ENCODE results near the gene KRTAP9-2.
"Not testable (repeated sequence)": the region's sequence is repeated elsewhere in the genome, so short reads cannot be mapped to it uniquely, and the experiment has no call there.

The KRTAP9-2 gene

DNA sequence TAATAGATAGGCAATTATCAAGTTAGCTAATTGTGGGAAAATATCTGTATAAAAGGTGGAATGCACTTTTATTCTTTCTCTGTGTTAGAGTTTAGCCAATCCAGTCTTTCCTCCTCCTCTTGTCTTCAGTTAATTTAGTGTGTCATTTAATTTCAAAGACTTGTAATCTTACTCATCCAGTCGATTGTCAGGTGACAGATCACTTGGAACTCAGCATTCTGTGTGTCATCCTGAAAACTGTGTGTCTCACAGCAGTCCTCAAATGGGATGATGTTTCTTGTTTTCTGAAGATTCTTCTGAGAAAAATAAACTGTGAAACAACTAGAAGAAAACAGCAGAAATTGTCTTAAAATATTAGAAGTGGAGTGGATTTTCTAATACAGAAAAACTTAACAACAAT, 41.4 kb upstream of the KRTAP9-2 start:
- TF ChIP-seq, protein P1, sequence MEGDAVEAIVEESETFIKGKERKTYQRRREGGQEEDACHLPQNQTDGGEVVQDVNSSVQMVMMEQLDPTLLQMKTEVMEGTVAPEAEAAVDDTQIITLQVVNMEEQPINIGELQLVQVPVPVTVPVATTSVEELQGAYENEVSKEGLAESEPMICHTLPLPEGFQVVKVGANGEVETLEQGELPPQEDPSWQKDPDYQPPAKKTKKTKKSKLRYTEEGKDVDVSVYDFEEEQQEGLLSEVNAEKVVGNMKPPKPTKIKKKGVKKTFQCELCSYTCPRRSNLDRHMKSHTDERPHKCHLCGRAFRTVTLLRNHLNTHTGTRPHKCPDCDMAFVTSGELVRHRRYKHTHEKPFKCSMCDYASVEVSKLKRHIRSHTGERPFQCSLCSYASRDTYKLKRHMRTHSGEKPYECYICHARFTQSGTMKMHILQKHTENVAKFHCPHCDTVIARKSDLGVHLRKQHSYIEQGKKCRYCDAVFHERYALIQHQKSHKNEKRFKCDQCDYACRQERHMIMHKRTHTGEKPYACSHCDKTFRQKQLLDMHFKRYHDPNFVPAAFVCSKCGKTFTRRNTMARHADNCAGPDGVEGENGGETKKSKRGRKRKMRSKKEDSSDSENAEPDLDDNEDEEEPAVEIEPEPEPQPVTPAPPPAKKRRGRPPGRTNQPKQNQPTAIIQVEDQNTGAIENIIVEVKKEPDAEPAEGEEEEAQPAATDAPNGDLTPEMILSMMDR (IDR thresholded peaks at IDR 0.05; ENCODE audit: control insufficient read depth, insufficient read depth, low read depth, low read length, missing control alignments): no peak
- no peak overlapping the region for H3K4me3 ChIP-seq (ENCODE audit: control insufficient read depth, low read depth, low read length)
- no peak for DNase-seq (ENCODE audit: low read depth)

DNA sequence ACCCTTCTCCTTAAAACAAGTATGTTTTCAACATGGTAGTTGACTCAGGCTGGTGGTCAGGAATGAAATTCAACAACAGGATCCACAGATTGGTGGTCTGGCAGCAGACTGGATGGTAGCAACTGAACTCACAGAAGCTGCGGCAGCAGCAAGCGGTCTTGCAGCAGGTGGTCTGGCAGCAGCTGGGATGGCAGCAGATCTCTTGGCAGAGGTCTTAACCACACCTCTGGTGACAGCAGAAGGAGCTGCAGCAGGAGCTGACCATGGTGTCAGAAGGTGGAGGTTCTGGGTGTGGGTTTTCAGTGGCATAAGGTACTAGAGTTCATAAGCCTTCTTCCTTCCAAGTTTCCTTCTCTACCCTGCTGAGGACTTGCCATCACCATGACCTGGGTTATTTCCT, 39.6 kb upstream of the KRTAP9-2 start:
- TF ChIP-seq, protein P1 (IDR thresholded peaks at IDR 0.05; ENCODE audit: control insufficient read depth, insufficient read depth, low read depth, low read length, missing control alignments): no peak
- DNase-seq (ENCODE audit: low read depth): no peak
- H3K4me3 ChIP-seq (ENCODE audit: control insufficient read depth, low read depth, low read length): no peak overlapping the region

DNA sequence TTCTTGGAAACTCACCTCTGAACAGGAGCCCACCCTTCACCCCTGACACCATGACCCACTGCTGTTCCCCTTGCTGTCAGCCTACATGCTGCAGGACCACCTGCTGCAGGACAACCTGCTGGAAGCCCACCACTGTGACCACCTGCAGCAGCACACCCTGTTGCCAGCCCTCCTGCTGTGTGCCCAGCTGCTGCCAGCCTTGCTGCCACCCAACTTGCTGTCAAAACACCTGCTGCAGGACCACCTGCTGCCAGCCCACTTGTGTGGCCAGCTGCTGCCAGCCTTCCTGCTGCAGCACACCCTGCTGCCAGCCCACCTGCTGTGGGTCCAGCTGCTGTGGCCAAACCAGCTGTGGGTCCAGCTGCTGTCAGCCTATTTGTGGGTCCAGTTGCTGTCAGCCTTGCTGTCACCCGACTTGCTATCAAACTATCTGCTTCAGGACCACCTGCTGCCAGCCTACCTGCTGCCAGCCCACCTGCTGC, 36.6 kb upstream of the KRTAP9-2 start, which contains the start of gene KRTAP9-1:
TSS of gene KRTAP9-1 (plus strand) at position 51 of the 482 bp plus-strand sequence. CDS start at position 51, 0 bp downstream.
- H3K4me3 ChIP-seq (ENCODE audit: control insufficient read depth, low read depth, low read length); DNase-seq (ENCODE audit: low read depth): not testable (repeated sequence)

DNA sequence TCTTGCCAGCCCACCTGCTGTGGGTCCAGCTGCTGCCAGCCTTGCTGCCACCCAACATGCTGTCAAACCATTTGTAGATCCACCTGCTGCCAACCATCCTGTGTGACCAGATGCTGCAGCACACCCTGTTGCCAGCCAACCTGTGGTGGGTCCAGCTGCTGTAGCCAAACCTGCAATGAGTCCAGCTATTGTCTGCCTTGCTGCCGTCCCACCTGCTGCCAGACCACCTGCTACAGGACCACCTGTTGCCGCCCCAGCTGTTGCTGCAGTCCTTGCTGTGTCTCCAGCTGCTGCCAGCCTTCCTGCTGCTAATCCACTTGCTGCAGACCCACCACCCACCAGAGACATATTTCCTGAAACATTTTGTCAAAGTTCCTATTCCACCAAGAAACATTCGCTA, 36.1 kb upstream of the KRTAP9-2 start:
- no peak overlapping the region for H3K4me3 ChIP-seq (ENCODE audit: control insufficient read depth, low read depth, low read length)
- TF ChIP-seq, protein P1 (IDR thresholded peaks at IDR 0.05; ENCODE audit: control insufficient read depth, insufficient read depth, low read depth, low read length, missing control alignments): no peak
- DNase-seq (ENCODE audit: low read depth): no peak

DNA sequence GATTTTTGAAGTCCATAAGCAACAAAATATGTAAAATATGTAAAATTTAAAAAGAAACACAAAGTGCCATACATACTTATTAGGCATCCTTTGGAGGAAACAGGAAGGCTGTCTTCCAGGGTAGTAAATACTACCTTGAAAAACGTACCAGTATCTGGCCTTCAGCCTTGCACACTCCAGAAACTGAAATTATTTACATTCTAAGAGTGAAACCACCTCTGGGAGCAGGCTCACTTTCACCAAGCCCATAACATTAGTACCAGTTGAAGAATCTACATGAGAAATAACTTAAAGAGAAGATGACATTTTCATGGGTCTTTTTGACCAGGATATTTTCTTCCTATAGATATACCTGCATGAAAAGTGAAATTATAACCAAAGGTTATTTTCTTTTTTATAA, 30.4 kb upstream of the KRTAP9-2 start:
- no peak overlapping the region for H3K4me3 ChIP-seq (ENCODE audit: control insufficient read depth, low read depth, low read length)
- no peak for DNase-seq (ENCODE audit: low read depth)
- TF ChIP-seq, protein P1 (IDR thresholded peaks at IDR 0.05; ENCODE audit: control insufficient read depth, insufficient read depth, low read depth, low read length, missing control alignments): no peak

DNA sequence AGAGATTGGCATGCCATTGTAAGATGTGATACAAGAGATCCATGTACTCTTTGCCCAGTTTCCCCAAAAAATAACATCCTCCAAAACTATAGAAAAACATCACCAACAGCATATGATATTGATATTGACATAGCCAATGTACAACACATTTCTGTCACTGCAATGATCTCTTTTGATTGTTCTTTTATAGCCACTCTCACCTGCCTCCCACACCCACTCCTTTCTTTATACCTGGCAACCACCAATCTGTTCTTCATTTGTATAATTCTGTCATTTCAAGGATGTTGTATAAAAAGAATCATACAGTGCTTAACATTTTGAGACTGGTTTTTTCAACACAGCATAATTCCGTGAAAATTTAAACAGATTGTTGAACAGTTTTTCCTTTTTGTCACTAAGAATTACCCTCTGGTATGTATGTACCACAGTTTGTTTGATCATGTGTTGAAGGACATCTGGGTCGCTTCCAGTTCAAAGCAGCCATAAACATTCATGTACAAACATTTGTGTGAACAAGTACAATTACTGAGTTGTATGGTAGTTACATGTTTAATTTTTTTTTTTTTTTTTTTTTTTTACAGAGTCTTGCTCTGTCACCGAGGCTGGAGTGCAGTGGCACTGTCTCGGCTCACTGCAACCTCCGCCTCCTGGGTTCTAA, 26.9 kb upstream of the KRTAP9-2 start:
- DNase-seq (ENCODE audit: low read depth): no peak
- TF ChIP-seq, protein P1 (IDR thresholded peaks at IDR 0.05; ENCODE audit: control insufficient read depth, insufficient read depth, low read depth, low read length, missing control alignments): no peak
- H3K4me3 ChIP-seq (ENCODE audit: control insufficient read depth, low read depth, low read length): no peak overlapping the region

DNA sequence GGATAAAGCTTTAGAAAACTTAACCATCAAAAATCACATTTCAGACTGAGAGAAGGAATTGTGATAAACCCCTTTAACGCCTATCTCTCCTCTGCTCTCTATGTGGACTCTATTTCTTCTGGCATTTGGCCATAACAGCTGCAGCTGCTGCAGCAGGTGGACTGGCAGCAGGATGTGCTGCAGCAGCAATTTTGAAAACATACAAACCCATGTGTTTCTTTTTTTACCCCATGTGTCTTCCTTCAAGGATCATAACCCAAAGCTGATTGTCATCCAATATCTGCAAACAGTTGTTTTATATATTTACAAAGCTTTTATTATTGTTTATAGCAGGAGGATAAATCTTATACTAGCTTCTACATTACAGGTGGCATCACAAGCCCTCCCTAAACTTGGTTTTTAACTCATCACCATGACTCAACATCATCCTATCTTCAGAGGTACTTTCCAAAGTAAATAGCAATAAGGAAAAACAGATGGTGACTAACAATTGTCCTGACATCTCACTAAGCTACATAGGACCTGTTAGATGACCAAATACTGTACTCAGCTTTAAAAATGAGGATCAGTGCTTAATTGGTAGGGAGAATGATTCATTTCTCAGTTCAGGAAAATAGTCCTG, 14.5 kb upstream of the KRTAP9-2 start:
- H3K4me3 ChIP-seq (ENCODE audit: control insufficient read depth, low read depth, low read length): no peak overlapping the region
- peak; percentile 52 for DNase-seq (ENCODE audit: low read depth)
- TF ChIP-seq, protein P1 (IDR thresholded peaks at IDR 0.05; ENCODE audit: control insufficient read depth, insufficient read depth, low read depth, low read length, missing control alignments): no peak

Data from AG09309 (cell line).